Smooth muscle cell (in vitro differentiated cells): ENCODE results near the gene SETDB1. TPM values are rescaled to one million over a fixed set of nuclear protein-coding genes. Genes with fewer than 3 reads are reported as not detected.

ENCODE experiments used
- DNase-seq: peaks from one replicate; lab custom pipeline; 2025; ENCODE audit not compliant: unreplicated experiment; lab: John Stamatoyannopoulos, UW
- H2AFZ ChIP-seq: fragments of 200-600 bp; sonication (generic); 2 replicates; pipeline ENCODE4 v1.6.0; 2016; ENCODE audit warnings: antibody characterized with exemption, low read depth, mild to moderate bottlenecking
- H3F3A ChIP-seq: fragments of 200-600 bp; sonication (generic); 2 replicates; pipeline ENCODE4 v1.6.0; 2017; ENCODE audit warnings: antibody characterized with exemption, low read depth
- H3K27ac ChIP-seq: fragments of 200-600 bp; sonication (generic); 2 replicates; pipeline ENCODE4 v1.5.1; 2016; ENCODE audit warnings: low read depth, mild to moderate bottlenecking
- H3K27me3 ChIP-seq: fragments of 200-600 bp; sonication (generic); 2 replicates; pipeline ENCODE4 v1.6.1; 2016; ENCODE audit warnings: low read depth, mild to moderate bottlenecking
- H3K36me3 ChIP-seq: fragments of 200-600 bp; sonication (generic); 2 replicates; pipeline ENCODE4 v1.5.1; 2016; ENCODE audit warnings: low read depth
- H3K4me1 ChIP-seq: fragments of 200-600 bp; sonication (generic); 2 replicates; pipeline ENCODE4 v1.5.1; 2016; ENCODE audit warnings: low read depth
- H3K4me2 ChIP-seq: fragments of 200-600 bp; sonication (generic); 2 replicates; pipeline ENCODE4 v1.6.0; 2016; ENCODE audit warnings: mild to moderate bottlenecking
- H3K4me3 ChIP-seq: fragments of 200-600 bp; sonication (generic); 2 replicates; pipeline ENCODE4 v1.5.1; 2016; ENCODE audit warnings: mild to moderate bottlenecking
- H3K79me2 ChIP-seq: fragments of 200-600 bp; sonication (generic); 2 replicates; pipeline ENCODE4 v1.6.0; 2016; ENCODE audit warnings: low read depth, mild to moderate bottlenecking
- H3K9ac ChIP-seq: fragments of 200-600 bp; sonication (generic); 2 replicates; pipeline ENCODE4 v1.6.0; 2016; ENCODE audit warnings: low read depth
- H3K9me3 ChIP-seq: fragments of 200-600 bp; sonication (generic); replicated peaks from 2 replicates; pipeline ENCODE4 v1.5.1; 2016; ENCODE audit warnings: low read depth
- H4K20me1 ChIP-seq: fragments of 200-600 bp; sonication (generic); 2 replicates; pipeline ENCODE4 v1.6.0; 2016; ENCODE audit warnings: low read depth
- WGBS: methylation state at CpG from one replicate; pipeline ENCODE4 v1.1.7; 2016; ENCODE audit warnings: low lambda C conversion rate; 5-methylcytosine and 5-hydroxymethylcytosine counted together
- polyA plus RNA-seq: library from polyadenylated mRNA; unstranded; fragments of >200 nt; fragmentation: Nextera tagmentation; extraction: Ambion mirVana; gene quantifications from 2 replicates; pipeline ENCODE4 v1.2.1, GENCODE V29; 2016
- total RNA-seq: library from RNA; depleted of rRNA; stranded (reverse); fragments of >200 nt; gene quantifications from 2 replicates; pipeline ENCODE4 v1.2.3, GENCODE V29; 2014
- TF ChIP-seq, protein P1 (sequence below): fragments of 200-600 bp; sonication (generic); IDR thresholded peaks from 2 replicates; pipeline ENCODE4 v1.5.1; 2017; ENCODE audit warnings: borderline replicate concordance, mild to moderate bottlenecking, antibody characterized with exemption; ENCODE audit not compliant: insufficient read depth, poor library complexity, severe bottlenecking

The SETDB1 gene
- total and polyA plus RNA-seq, 2 experiments from 2014 or later: 11.3 to 19.1 TPM

DNA sequence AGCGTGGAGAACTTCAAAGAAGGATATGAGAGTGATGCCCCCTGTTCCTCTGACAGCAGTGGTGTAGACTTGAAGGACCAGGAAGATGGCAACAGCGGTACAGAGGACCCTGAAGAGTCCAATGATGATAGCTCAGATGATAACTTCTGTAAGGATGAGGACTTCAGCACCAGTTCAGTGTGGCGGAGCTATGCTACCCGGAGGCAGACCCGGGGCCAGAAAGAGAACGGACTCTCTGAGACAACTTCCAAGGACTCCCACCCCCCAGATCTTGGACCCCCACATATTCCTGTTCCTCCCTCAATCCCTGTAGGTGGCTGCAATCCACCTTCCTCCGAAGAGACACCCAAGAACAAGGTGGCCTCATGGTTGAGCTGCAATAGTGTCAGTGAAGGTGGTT lies 34.5 kb downstream of the SETDB1 start:
- DNase-seq: no peak
- no peak overlapping the region for H3K4me3 ChIP-seq
- 97% methylated on average over 7 of the region's 7 CpGs for WGBS
- H3K4me1 ChIP-seq: no peaks in the 10 kb centered on the region
- TF ChIP-seq, protein P1, sequence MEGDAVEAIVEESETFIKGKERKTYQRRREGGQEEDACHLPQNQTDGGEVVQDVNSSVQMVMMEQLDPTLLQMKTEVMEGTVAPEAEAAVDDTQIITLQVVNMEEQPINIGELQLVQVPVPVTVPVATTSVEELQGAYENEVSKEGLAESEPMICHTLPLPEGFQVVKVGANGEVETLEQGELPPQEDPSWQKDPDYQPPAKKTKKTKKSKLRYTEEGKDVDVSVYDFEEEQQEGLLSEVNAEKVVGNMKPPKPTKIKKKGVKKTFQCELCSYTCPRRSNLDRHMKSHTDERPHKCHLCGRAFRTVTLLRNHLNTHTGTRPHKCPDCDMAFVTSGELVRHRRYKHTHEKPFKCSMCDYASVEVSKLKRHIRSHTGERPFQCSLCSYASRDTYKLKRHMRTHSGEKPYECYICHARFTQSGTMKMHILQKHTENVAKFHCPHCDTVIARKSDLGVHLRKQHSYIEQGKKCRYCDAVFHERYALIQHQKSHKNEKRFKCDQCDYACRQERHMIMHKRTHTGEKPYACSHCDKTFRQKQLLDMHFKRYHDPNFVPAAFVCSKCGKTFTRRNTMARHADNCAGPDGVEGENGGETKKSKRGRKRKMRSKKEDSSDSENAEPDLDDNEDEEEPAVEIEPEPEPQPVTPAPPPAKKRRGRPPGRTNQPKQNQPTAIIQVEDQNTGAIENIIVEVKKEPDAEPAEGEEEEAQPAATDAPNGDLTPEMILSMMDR: no peak
- H3K9ac ChIP-seq: no peak overlapping the region
- no peak overlapping the region for H2AFZ ChIP-seq
- peaks cover 18% of the 10 kb centered on the region for H3F3A ChIP-seq
- no peaks in the 10 kb centered on the region for H3K27me3 ChIP-seq
- no peaks in the 10 kb centered on the region for H4K20me1 ChIP-seq
- no peak overlapping the region for H3K4me2 ChIP-seq
- H3K79me2 ChIP-seq: no peaks in the 10 kb centered on the region
- no peaks in the 10 kb centered on the region for H3K9me3 ChIP-seq
- peaks cover 8% of the 10 kb centered on the region for H3K36me3 ChIP-seq
- no peak overlapping the region for H3K27ac ChIP-seq

- H3K9me3 ChIP-seq: no peaks in the 10 kb centered on the region
- H3K4me3 ChIP-seq: no peak overlapping the region
- H3K79me2 ChIP-seq: no peaks in the 10 kb centered on the region
- DNase-seq: no peak
- no peak overlapping the region for H2AFZ ChIP-seq
- H3F3A ChIP-seq: peaks cover 18% of the 10 kb centered on the region
- no peaks in the 10 kb centered on the region for H3K4me1 ChIP-seq
- H3K4me2 ChIP-seq: no peak overlapping the region
- H3K27ac ChIP-seq: no peak overlapping the region
- H3K9ac ChIP-seq: no peak overlapping the region
- TF ChIP-seq, protein P1: no peak
- H3K27me3 ChIP-seq: no peaks in the 10 kb centered on the region
- H4K20me1 ChIP-seq: no peaks in the 10 kb centered on the region
- WGBS: 40% methylated on average over 4 of the region's 4 CpGs
- H3K36me3 ChIP-seq: peaks cover 8% of the 10 kb centered on the region
Measured at GRCh38 chr1:150961756-150962155, 35.6 kb downstream of the SETDB1 start.

DNA sequence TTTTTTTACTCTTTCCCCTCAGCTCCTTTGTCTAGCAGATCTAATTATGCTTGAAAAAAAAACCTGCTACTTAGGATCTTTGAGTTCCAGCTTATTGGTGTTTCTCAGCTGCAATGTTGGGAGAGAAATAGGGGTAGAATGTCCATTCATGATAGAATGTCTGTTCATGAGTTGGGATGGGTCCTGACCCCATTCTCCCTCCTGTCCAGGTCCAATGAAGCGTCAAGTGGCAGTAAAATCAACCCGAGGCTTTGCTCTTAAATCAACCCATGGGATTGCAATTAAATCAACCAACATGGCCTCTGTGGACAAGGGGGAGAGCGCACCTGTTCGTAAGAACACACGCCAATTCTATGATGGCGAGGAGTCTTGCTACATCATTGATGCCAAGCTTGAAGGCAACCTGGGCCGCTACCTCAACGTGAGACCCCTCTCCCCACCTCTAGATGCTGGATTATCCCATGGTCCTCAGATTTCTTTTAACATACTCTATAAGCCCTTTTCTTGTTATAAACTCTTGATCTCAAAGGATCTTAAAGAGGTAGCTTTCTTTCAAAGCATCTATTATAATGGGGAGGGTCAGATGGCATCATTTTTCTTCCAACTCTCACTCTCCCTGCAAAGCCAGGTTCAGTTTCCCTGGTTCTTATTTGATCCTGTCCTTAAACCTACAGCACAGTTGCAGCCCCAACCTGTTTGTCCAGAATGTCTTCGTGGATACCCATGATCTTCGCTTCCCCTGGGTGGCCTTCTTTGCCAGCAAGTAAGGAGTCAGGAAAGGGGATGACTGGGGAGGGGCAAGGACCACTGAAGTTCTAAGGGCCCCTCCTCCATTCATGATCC lies 37.4 kb downstream of the SETDB1 start:
- H3K36me3 ChIP-seq: peaks cover 4% of the 10 kb centered on the region
- no peaks in the 10 kb centered on the region for H3K4me1 ChIP-seq
- H3K9me3 ChIP-seq: no peaks in the 10 kb centered on the region
- no peaks in the 10 kb centered on the region for H3K27me3 ChIP-seq
- H4K20me1 ChIP-seq: peaks cover 7% of the 10 kb centered on the region
- DNase-seq: no peak
- no peak overlapping the region for H3K4me3 ChIP-seq
- peaks cover 18% of the 10 kb centered on the region for H3F3A ChIP-seq
- TF ChIP-seq, protein P1: no peak
- H3K27ac ChIP-seq: no peak overlapping the region
- H2AFZ ChIP-seq: no peak overlapping the region
- no peak overlapping the region for H3K9ac ChIP-seq
- H3K4me2 ChIP-seq: no peak overlapping the region
- peaks cover 2% of the 10 kb centered on the region for H3K79me2 ChIP-seq
- WGBS: 94% methylated on average over 10 of the region's 10 CpGs

- Histone ChIP-seq H4K20me1 (peaks cover 13% of the 10 kb centered on the region), H3K9ac (no peak overlapping the region), H3K4me2 (no peak overlapping the region), H3K4me3 (no peak overlapping the region), H3K79me2 (peaks cover 7% of the 10 kb centered on the region), H3K36me3 (peaks cover 4% of the 10 kb centered on the region), H3F3A (peaks cover 18% of the 10 kb centered on the region), H3K27me3 (no peaks in the 10 kb centered on the region), H2AFZ (no peak overlapping the region), H3K27ac (no peak overlapping the region), H3K4me1 (no peaks in the 10 kb centered on the region), H3K9me3 (no peaks in the 10 kb centered on the region)
- 96% methylated on average over 5 of the region's 5 CpGs for WGBS
- TF ChIP-seq, protein P1: no peak
- no peak for DNase-seq
Measured at GRCh38 chr1:150964164-150964489, 38.0 kb downstream of the SETDB1 start.
